Measurements from ENCODE around the gene CLHC1. TPM values are rescaled to one million over a fixed set of nuclear protein-coding genes. Genes with fewer than 3 reads are reported as not detected.

CLHC1 gene
- total and polyA plus RNA-seq, 2 of the 8 experiments (the other 6 are each of a cell fraction or from before 2014, with no cell fraction given): 2.6 to 10.8 TPM

DNA sequence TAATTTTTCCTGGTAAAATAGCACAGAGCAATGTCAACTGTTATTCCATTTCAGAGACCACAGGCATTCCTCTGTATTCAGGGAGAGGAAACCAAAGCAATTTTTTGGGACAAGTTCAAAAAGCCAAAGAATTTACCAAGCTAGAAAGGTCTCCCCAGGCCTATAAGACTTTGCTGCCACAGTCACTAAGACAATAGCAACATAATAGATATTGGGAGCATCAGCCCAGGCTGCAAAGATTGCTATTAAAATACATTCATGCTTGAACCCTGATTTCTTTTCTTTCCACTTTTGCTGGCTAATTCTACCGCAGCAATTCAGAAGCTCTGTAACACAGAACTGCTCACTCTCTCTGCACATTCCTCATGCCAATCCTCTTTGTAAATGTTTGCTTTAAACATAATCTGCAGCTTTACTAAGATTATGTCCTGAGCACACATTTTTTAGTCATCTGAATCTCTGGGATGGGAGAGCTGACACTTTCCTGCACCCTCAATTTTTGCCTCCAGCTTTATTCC is 76.3 kb downstream of the CLHC1 start (continued):
- TF ChIP-seq, protein P1, sequence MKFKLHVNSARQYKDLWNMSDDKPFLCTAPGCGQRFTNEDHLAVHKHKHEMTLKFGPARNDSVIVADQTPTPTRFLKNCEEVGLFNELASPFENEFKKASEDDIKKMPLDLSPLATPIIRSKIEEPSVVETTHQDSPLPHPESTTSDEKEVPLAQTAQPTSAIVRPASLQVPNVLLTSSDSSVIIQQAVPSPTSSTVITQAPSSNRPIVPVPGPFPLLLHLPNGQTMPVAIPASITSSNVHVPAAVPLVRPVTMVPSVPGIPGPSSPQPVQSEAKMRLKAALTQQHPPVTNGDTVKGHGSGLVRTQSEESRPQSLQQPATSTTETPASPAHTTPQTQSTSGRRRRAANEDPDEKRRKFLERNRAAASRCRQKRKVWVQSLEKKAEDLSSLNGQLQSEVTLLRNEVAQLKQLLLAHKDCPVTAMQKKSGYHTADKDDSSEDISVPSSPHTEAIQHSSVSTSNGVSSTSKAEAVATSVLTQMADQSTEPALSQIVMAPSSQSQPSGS (IDR thresholded peaks at IDR 0.05; ENCODE audit: low read length): no peak
- TF ChIP-seq YY1 (IDR thresholded peaks at IDR 0.05; ENCODE audit: low read depth, low read length) (no peak), KDM5A (IDR thresholded peaks at IDR 0.05; ENCODE audit: low read length) (no peak)
